ENCODE data around the gene ADGRE2.

GRCh38 chr19:14704450-14704849 lies 73.9 kb downstream of the ADGRE2 start:
- no peak for TF ChIP-seq CTCF (IDR thresholded peaks at IDR 0.05)
- TF ChIP-seq POLR2AphosphoS5 (IDR thresholded peaks at IDR 0.05): no peak
